ENCODE measurements around the gene DDX5. TPM values are rescaled to one million over a fixed set of nuclear protein-coding genes. Genes with fewer than 3 reads are reported as not detected.

DDX5 gene
- total RNA-seq, 1 experiment from 2014 or later: 869 TPM

DNA sequence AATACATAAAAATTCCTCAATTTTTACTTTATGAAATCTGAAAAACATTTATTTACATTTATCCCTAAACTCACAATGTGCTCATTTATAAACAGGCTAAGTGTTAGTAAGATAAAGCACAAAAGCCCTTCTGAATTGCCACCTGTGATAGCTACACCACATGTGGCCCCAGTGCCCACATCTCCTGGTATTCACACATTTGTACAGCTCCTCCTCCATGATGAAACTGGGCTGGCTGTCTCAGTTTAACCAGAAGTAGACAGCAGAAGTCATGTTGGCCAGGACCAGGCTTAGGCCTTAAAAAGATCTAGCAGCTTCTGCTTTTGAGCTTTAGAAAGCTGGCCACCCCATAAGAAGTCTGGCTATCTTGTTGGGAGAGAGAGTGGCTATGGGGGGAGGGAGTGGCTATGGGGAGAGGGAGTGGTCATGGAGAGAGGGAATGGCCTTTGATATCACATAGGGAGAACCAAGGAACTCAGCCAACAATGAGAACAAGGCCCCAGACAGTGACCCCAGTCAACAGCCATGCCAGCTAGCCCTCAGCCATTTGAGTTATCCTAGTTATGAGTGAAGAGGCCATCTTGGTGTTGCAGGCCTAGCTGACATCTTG, 48.0 kb upstream of the DDX5 start:
- no peaks in the 10 kb centered on the region for H3K79me2 ChIP-seq (ENCODE audit: insufficient read depth, low read length)
- no peaks in the 10 kb centered on the region for H3K79me1 ChIP-seq (ENCODE audit: insufficient read depth, low read depth, low read length, poor library complexity, severe bottlenecking)
- H3K4me1 ChIP-seq (ENCODE audit: insufficient read depth, low read length): no peaks in the 10 kb centered on the region
- H4K20me1 ChIP-seq (ENCODE audit: control insufficient read depth, insufficient read depth, insufficient read length): no peaks in the 10 kb centered on the region
- no peak overlapping the region for H3K18ac ChIP-seq (ENCODE audit: insufficient read length, low read depth, low read length)
- H2BK5ac ChIP-seq (ENCODE audit: insufficient read length, low read length): no peak overlapping the region
- peaks cover 9 to 12% of the 10 kb centered on the region in 2 experiments for H3K4me1 Mint-ChIP-seq
- H3K4me2 ChIP-seq (ENCODE audit: insufficient read depth, insufficient read length, low read length): no peak overlapping the region
- no peak overlapping the region for H3K14ac ChIP-seq (ENCODE audit: insufficient read depth, low read length)
- H3K27ac ChIP-seq (ENCODE audit: insufficient read length, low read depth, low read length): no peak overlapping the region
- H3T11ph ChIP-seq (ENCODE audit: low read length): no peak overlapping the region
- H3K4me3 Mint-ChIP-seq: no peak overlapping the region
- H4K91ac ChIP-seq (ENCODE audit: insufficient read length, low read depth, low read length): no peak overlapping the region
- no peak overlapping the region for H2AFZ ChIP-seq (ENCODE audit: low read length)
- H2AK5ac ChIP-seq (ENCODE audit: insufficient read length, low read length): no peak overlapping the region
- H3K9me3 Mint-ChIP-seq: no peaks in the 10 kb centered on the region
- H3K9ac ChIP-seq (ENCODE audit: extremely low read depth, insufficient read length, low read length): no peak overlapping the region
- no peak overlapping the region for H2BK12ac ChIP-seq (ENCODE audit: insufficient read length, low read depth, low read length)
- H3K4ac ChIP-seq (ENCODE audit: low read depth, low read length): no peak overlapping the region
- H3K9me3 ChIP-seq (ENCODE audit: control insufficient read depth, low read depth, low read length): no peaks in the 10 kb centered on the region
- no peak overlapping the region for H4K5ac ChIP-seq (ENCODE audit: insufficient read length, low read depth, low read length)
- H3K36me3 Mint-ChIP-seq (ENCODE audit: insufficient read depth in 1 of 3, low read depth in 3 of 3): peaks cover 3 to 22% (median 11%) of the 10 kb centered on the region in 3 experiments; a peak in 5 of 7 replicates
- H3K27me3 Mint-ChIP-seq (ENCODE audit: low read depth): no peaks in the 10 kb centered on the region
- no peak overlapping the region for H4K8ac ChIP-seq (replicated peaks; ENCODE audit: insufficient read length, low read depth, low read length)
- TF ChIP-seq, protein P1, sequence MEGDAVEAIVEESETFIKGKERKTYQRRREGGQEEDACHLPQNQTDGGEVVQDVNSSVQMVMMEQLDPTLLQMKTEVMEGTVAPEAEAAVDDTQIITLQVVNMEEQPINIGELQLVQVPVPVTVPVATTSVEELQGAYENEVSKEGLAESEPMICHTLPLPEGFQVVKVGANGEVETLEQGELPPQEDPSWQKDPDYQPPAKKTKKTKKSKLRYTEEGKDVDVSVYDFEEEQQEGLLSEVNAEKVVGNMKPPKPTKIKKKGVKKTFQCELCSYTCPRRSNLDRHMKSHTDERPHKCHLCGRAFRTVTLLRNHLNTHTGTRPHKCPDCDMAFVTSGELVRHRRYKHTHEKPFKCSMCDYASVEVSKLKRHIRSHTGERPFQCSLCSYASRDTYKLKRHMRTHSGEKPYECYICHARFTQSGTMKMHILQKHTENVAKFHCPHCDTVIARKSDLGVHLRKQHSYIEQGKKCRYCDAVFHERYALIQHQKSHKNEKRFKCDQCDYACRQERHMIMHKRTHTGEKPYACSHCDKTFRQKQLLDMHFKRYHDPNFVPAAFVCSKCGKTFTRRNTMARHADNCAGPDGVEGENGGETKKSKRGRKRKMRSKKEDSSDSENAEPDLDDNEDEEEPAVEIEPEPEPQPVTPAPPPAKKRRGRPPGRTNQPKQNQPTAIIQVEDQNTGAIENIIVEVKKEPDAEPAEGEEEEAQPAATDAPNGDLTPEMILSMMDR (conservative IDR thresholded peaks at IDR 0.05): no peak
- H3K23me2 ChIP-seq (ENCODE audit: insufficient read length, low read depth, low read length, poor library complexity, severe bottlenecking): no peaks in the 10 kb centered on the region
- no peak overlapping the region for H3K23ac ChIP-seq (ENCODE audit: insufficient read length, low read depth, low read length)
- H3K27me3 ChIP-seq (ENCODE audit: insufficient read depth, low read length): no peaks in the 10 kb centered on the region
- no peak for DNase-seq
- H3K27ac Mint-ChIP-seq: no peak overlapping the region
- no peak overlapping the region for H3K56ac ChIP-seq (ENCODE audit: insufficient read length, low read depth, low read length)
- no peak overlapping the region for H2BK20ac ChIP-seq (ENCODE audit: low read depth, low read length, poor library complexity, severe bottlenecking)
- no peak overlapping the region for H2BK15ac ChIP-seq (ENCODE audit: low read depth, low read length)
- H2BK120ac ChIP-seq (ENCODE audit: low read depth, low read length, poor library complexity, severe bottlenecking): no peak overlapping the region
